ENCODE data around the gene RCVRN.

RCVRN gene

GRCh38 chr17:9887508-9887907 is 17.6 kb downstream of the RCVRN start:
- Histone ChIP-seq H3K27me3 (peaks cover 0 to 6% (median 0%) of the 10 kb centered on the region in 11 experiments; a peak in 1 of 22 replicates), H4K20me1 (no peaks in the 10 kb centered on the region), H3K4me1 (peaks cover 0 to 18% (median 0%) of the 10 kb centered on the region in 10 experiments; a peak in 4 of 20 replicates), H3K9ac (no peak overlapping the region), H3K9me3 (replicated peaks in 1 of 11) (peaks cover 11 to 31% (median 14%) of the 10 kb centered on the region in 11 experiments; a peak in 21 of 22 replicates), H3K36me3 (peaks cover 0 to 2% (median 0%) of the 10 kb centered on the region in 11 experiments; a peak in 2 of 22 replicates), H3K4me2 (no peak overlapping the region), H3K4me3 (no peak overlapping the region), H3K27ac (no peak overlapping the region)
- TF ChIP-seq Cebpa-rat (IDR thresholded peaks at IDR 0.05): no peak

GRCh38 chr17:9886141-9886930 is 18.7 kb downstream of the RCVRN start:
- Histone ChIP-seq H3K27me3 (peaks cover 0 to 10% (median 0%) of the 10 kb centered on the region in 11 experiments; a peak in 1 of 22 replicates), H3K27ac (no peak overlapping the region), H3K4me2 (peak overlapping the region in 3 of 11 experiments; percentile 3 to 71 (median 26); a peak in 5 of 22 replicates), H3K4me3 (no peak overlapping the region), H3K9me3 (replicated peaks in 1 of 11) (peaks cover 19 to 36% (median 24%) of the 10 kb centered on the region in 11 experiments), H3K4me1 (peaks cover 0 to 25% (median 0%) of the 10 kb centered on the region in 10 experiments; a peak in 6 of 20 replicates), H4K20me1 (no peaks in the 10 kb centered on the region), H3K9ac (no peak overlapping the region), H3K36me3 (peaks cover 0 to 6% (median 0%) of the 10 kb centered on the region in 11 experiments; a peak in 2 of 22 replicates)
- no peak for TF ChIP-seq Cebpa-rat (IDR thresholded peaks at IDR 0.05)

- Histone ChIP-seq H3K9me3 (replicated peaks in 1 of 11) (peaks cover 19 to 36% (median 24%) of the 10 kb centered on the region in 11 experiments), H4K20me1 (no peaks in the 10 kb centered on the region)
- no peak for TF ChIP-seq Cebpa-rat (IDR thresholded peaks at IDR 0.05)
Observed at GRCh38 chr17:9883451-9883850, 21.6 kb downstream of the RCVRN start.

GRCh38 chr17:9880582-9880999 is 24.5 kb downstream of the RCVRN start:
- H3K4me2 ChIP-seq: peak overlapping the region in 8 of 11 experiments; percentile 14 to 88 (median 71); a peak in 17 of 22 replicates
- peak overlapping the region in 3 of 11 experiments; percentile 4 to 73 (median 60); a peak in 4 of 22 replicates for H3K27ac ChIP-seq
- no peak overlapping the region for H3K4me3 ChIP-seq
- peaks cover 0 to 8% (median 0%) of the 10 kb centered on the region in 11 experiments; a peak in 3 of 22 replicates for H3K27me3 ChIP-seq
- H3K36me3 ChIP-seq: peaks cover 0 to 6% (median 0%) of the 10 kb centered on the region in 11 experiments; a peak in 2 of 22 replicates
- H4K20me1 ChIP-seq: no peaks in the 10 kb centered on the region
- no peak for TF ChIP-seq Cebpa-rat (IDR thresholded peaks at IDR 0.05)
- peaks cover 19 to 36% (median 24%) of the 10 kb centered on the region in 11 experiments for H3K9me3 ChIP-seq (replicated peaks in 1 of 11)
- H3K4me1 ChIP-seq: peaks cover 1 to 53% (median 21%) of the 10 kb centered on the region in 10 experiments; a peak in 17 of 20 replicates
- peak overlapping the region in 1 of 11 experiments; percentile 46; a peak in 1 of 22 replicates for H3K9ac ChIP-seq

More at GRCh38 chr17:9883451-9883850, 21.6 kb downstream of the RCVRN start:
- peaks cover 0 to 6% (median 0%) of the 10 kb centered on the region in 11 experiments; a peak in 2 of 22 replicates for H3K36me3 ChIP-seq
- H3K4me3 ChIP-seq: no peak overlapping the region
- H3K4me1 ChIP-seq: peaks cover 0 to 53% (median 18%) of the 10 kb centered on the region in 10 experiments; a peak in 15 of 20 replicates
- no peak overlapping the region for H3K4me2 ChIP-seq
- H3K27ac ChIP-seq: no peak overlapping the region
- H3K27me3 ChIP-seq: peaks cover 0 to 7% (median 0%) of the 10 kb centered on the region in 11 experiments; a peak in 2 of 22 replicates
- H3K9ac ChIP-seq: no peak overlapping the region

GRCh38 chr17:9878786-9879525 is 26.1 kb downstream of the RCVRN start:
- TF ChIP-seq Cebpa-rat (IDR thresholded peaks at IDR 0.05): no peak
- Histone ChIP-seq H3K4me1 (peaks cover 5 to 59% (median 26%) of the 10 kb centered on the region in 10 experiments; a peak in 18 of 20 replicates), H3K36me3 (peaks cover 0 to 6% (median 0%) of the 10 kb centered on the region in 11 experiments; a peak in 2 of 22 replicates), H3K27ac (peak overlapping the region in 2 of 11 experiments; percentile 60 to 73; a peak in 2 of 22 replicates), H3K4me2 (peak overlapping the region in 4 of 11 experiments; percentile 80 to 88 (median 84); a peak in 8 of 22 replicates), H3K9ac (no peak overlapping the region; a peak in 1 of 22 replicates), H4K20me1 (no peaks in the 10 kb centered on the region), H3K4me3 (no peak overlapping the region), H3K9me3 (replicated peaks in 1 of 11) (peaks cover 19 to 28% (median 23%) of the 10 kb centered on the region in 11 experiments), H3K27me3 (peaks cover 0 to 8% (median 0%) of the 10 kb centered on the region in 11 experiments; a peak in 3 of 22 replicates)

- Histone ChIP-seq H3K36me3 (peaks cover 0 to 6% (median 0%) of the 10 kb centered on the region in 11 experiments; a peak in 2 of 22 replicates), H3K4me1 (peaks cover 5 to 59% (median 26%) of the 10 kb centered on the region in 10 experiments; a peak in 18 of 20 replicates), H3K4me2 (peak overlapping the region in 4 of 11 experiments; percentile 80 to 88 (median 84); a peak in 8 of 22 replicates), H3K4me3 (no peak overlapping the region), H3K27me3 (peaks cover 0 to 8% (median 0%) of the 10 kb centered on the region in 11 experiments; a peak in 3 of 22 replicates), H3K9ac (no peak overlapping the region; a peak in 1 of 22 replicates), H3K9me3 (replicated peaks in 1 of 11) (peaks cover 13 to 24% (median 19%) of the 10 kb centered on the region in 11 experiments), H3K27ac (no peak overlapping the region; a peak in 1 of 22 replicates), H4K20me1 (no peaks in the 10 kb centered on the region)
- no peak for TF ChIP-seq Cebpa-rat (IDR thresholded peaks at IDR 0.05)
Observed at GRCh38 chr17:9878356-9878755, 26.7 kb downstream of the RCVRN start.

GRCh38 chr17:9875441-9875840 is 29.6 kb downstream of the RCVRN start:
- Histone ChIP-seq H3K36me3 (no peaks in the 10 kb centered on the region), H4K20me1 (no peaks in the 10 kb centered on the region), H3K9me3 (replicated peaks in 1 of 11) (no peaks in the 10 kb centered on the region), H3K4me3 (no peak overlapping the region), H3K27ac (no peak overlapping the region), H3K4me2 (peak overlapping the region in 8 of 11 experiments; percentile 9 to 57 (median 20); a peak in 7 of 22 replicates), H3K27me3 (peaks cover 0 to 8% (median 0%) of the 10 kb centered on the region in 11 experiments; a peak in 3 of 22 replicates), H3K4me1 (peaks cover 5 to 44% (median 18%) of the 10 kb centered on the region in 10 experiments; a peak in 18 of 20 replicates), H3K9ac (no peak overlapping the region)
- TF ChIP-seq Cebpa-rat (IDR thresholded peaks at IDR 0.05): no peak

GRCh38 chr17:9874722-9875121 is 30.3 kb downstream of the RCVRN start:
- no peak for TF ChIP-seq Cebpa-rat (IDR thresholded peaks at IDR 0.05)
- Histone ChIP-seq H3K4me2 (peak overlapping the region in 2 of 11 experiments; percentile 41 to 57; a peak in 5 of 22 replicates), H3K27me3 (peaks cover 0 to 8% (median 0%) of the 10 kb centered on the region in 11 experiments; a peak in 3 of 22 replicates), H3K4me1 (peaks cover 1 to 36% (median 11%) of the 10 kb centered on the region in 10 experiments; a peak in 16 of 20 replicates), H3K27ac (no peak overlapping the region), H3K36me3 (no peaks in the 10 kb centered on the region), H4K20me1 (no peaks in the 10 kb centered on the region), H3K9ac (no peak overlapping the region), H3K9me3 (replicated peaks in 1 of 11) (no peaks in the 10 kb centered on the region), H3K4me3 (no peak overlapping the region)

Measured in BLaER1 treated with 17β-estradiol and CSF1 and Interleukin-3, amounts not matched to agents 10 nM and 100 nM (cell line).